Measurements from ENCODE around the gene C10orf90.

DNA sequence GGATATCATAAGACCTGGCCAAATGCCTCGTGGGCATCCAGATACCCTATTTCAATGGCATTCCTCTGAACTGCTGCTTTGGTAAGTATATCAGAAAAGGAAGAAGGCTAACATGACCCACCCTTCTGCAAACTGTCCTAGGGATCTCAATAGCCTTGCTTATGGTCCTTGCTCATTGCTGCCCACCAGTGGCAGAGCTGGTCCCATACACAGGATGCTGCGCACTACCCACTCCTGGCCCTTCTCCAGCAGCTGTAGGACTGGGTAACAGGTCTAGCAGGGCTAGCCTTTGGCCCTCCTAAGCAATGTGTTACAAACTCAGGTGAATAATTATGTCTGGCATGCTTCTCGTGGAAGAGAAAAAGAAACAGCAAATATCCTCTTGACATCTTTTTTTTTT, 72.5 kb downstream of the C10orf90 start:
- no peak for TF ChIP-seq ZNF8 (CRISPR knock-in tag; IDR thresholded peaks at IDR 0.05)
- no peak for TF ChIP-seq ISL1 (CRISPR knock-in tag; IDR thresholded peaks at IDR 0.05)
- no peak for TF ChIP-seq ZNF565 (CRISPR knock-in tag; conservative IDR thresholded peaks at IDR 0.05; ENCODE audit: low read depth)
- no peak for TF ChIP-seq ESRRG (CRISPR knock-in tag; IDR thresholded peaks at IDR 0.05)
- TF ChIP-seq PATZ1 (CRISPR knock-in tag; IDR thresholded peaks at IDR 0.05; ENCODE audit: borderline replicate concordance), result no peak
- no peak for TF ChIP-seq ZC3H10 (CRISPR knock-in tag; IDR thresholded peaks at IDR 0.05)
- TF ChIP-seq, protein P1, sequence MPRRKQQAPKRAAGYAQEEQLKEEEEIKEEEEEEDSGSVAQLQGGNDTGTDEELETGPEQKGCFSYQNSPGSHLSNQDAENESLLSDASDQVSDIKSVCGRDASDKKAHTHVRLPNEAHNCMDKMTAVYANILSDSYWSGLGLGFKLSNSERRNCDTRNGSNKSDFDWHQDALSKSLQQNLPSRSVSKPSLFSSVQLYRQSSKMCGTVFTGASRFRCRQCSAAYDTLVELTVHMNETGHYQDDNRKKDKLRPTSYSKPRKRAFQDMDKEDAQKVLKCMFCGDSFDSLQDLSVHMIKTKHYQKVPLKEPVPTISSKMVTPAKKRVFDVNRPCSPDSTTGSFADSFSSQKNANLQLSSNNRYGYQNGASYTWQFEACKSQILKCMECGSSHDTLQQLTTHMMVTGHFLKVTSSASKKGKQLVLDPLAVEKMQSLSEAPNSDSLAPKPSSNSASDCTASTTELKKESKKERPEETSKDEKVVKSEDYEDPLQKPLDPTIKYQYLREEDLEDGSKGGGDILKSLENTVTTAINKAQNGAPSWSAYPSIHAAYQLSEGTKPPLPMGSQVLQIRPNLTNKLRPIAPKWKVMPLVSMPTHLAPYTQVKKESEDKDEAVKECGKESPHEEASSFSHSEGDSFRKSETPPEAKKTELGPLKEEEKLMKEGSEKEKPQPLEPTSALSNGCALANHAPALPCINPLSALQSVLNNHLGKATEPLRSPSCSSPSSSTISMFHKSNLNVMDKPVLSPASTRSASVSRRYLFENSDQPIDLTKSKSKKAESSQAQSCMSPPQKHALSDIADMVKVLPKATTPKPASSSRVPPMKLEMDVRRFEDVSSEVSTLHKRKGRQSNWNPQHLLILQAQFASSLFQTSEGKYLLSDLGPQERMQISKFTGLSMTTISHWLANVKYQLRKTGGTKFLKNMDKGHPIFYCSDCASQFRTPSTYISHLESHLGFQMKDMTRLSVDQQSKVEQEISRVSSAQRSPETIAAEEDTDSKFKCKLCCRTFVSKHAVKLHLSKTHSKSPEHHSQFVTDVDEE (CRISPR knock-in tag; IDR thresholded peaks at IDR 0.05), result no peak
- no peak for TF ChIP-seq SNAI2 (CRISPR knock-in tag; IDR thresholded peaks at IDR 0.05)
- no peak for TF ChIP-seq RARB (CRISPR knock-in tag; IDR thresholded peaks at IDR 0.05)
- no peak for TF ChIP-seq ARNTL (CRISPR knock-in tag; IDR thresholded peaks at IDR 0.05; ENCODE audit: borderline replicate concordance, low read depth)
- TF ChIP-seq OSR1 (CRISPR knock-in tag; IDR thresholded peaks at IDR 0.05), result no peak
- TF ChIP-seq, protein P2, sequence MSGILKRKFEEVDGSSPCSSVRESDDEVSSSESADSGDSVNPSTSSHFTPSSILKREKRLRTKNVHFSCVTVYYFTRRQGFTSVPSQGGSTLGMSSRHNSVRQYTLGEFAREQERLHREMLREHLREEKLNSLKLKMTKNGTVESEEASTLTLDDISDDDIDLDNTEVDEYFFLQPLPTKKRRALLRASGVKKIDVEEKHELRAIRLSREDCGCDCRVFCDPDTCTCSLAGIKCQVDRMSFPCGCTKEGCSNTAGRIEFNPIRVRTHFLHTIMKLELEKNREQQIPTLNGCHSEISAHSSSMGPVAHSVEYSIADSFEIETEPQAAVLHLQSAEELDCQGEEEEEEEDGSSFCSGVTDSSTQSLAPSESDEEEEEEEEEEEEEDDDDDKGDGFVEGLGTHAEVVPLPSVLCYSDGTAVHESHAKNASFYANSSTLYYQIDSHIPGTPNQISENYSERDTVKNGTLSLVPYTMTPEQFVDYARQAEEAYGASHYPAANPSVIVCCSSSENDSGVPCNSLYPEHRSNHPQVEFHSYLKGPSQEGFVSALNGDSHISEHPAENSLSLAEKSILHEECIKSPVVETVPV (CRISPR knock-in tag; IDR thresholded peaks at IDR 0.05), result no peak
- no peak for TF ChIP-seq ZFP3 (CRISPR knock-in tag; IDR thresholded peaks at IDR 0.05)
- TF ChIP-seq BACH2 (CRISPR knock-in tag; IDR thresholded peaks at IDR 0.05; ENCODE audit: borderline replicate concordance), result no peak
